T-helper 2 cell treated with Interferon-gamma antibody and Interleukin-4, amounts not matched to agents 5 μg/mL and 100 μg/mL, for 36 hours (primary cell): ENCODE measurements around the gene CBL.
"Not testable (repeated sequence)": the region's sequence is repeated elsewhere in the genome, so short reads cannot be mapped to it uniquely, and the experiment has no call there.

ENCODE experiments used
- DNase-seq: peaks from one replicate; pipeline ENCODE4 v3.0.0; 2021; ENCODE audit warnings: low spot score
- H3K27ac Mint-ChIP-seq: one replicate; pipeline ENCODE4 v1.8.0; 2021; ENCODE audit warnings: mild to moderate bottlenecking, mixed read lengths
- H3K27me3 Mint-ChIP-seq: one replicate; pipeline ENCODE4 v1.8.0; 2021; ENCODE audit warnings: low read depth, mixed read lengths
- H3K36me3 Mint-ChIP-seq: one replicate; pipeline ENCODE4 v1.8.0; 2021; ENCODE audit warnings: low read depth, mixed read lengths
- H3K4me1 Mint-ChIP-seq: one replicate; pipeline ENCODE4 v1.8.0; 2021; ENCODE audit warnings: low read depth, mixed read lengths
- H3K4me3 Mint-ChIP-seq: one replicate; pipeline ENCODE4 v1.8.0; 2022; ENCODE audit warnings: mild to moderate bottlenecking, moderate library complexity, mixed read lengths
- H3K9me3 Mint-ChIP-seq: one replicate; pipeline ENCODE4 v1.8.0; 2021; ENCODE audit warnings: mixed read lengths

The CBL gene

GRCh38 chr11:119209186-119209585 is 3.0 kb downstream of the CBL start:
- DNase-seq, result no peak
- Mint-ChIP-seq H3K4me1 (peaks cover 22% of the 10 kb centered on the region), H3K27ac (no peak overlapping the region), H3K9me3 (no peaks in the 10 kb centered on the region), H3K27me3 (no peaks in the 10 kb centered on the region), H3K4me3 (peak overlapping the region; percentile 22), H3K36me3 (peaks cover 5% of the 10 kb centered on the region)

GRCh38 chr11:119210050-119210449 is 3.9 kb downstream of the CBL start:
- Mint-ChIP-seq H3K27ac (no peak overlapping the region), H3K36me3 (peaks cover 8% of the 10 kb centered on the region), H3K4me1 (peaks cover 20% of the 10 kb centered on the region), H3K9me3 (no peaks in the 10 kb centered on the region), H3K4me3 (no peak overlapping the region), H3K27me3 (no peaks in the 10 kb centered on the region)
- no peak for DNase-seq

- Mint-ChIP-seq H3K27ac (no peak overlapping the region), H3K4me1 (peaks cover 23% of the 10 kb centered on the region), H3K4me3 (no peak overlapping the region), H3K27me3 (no peaks in the 10 kb centered on the region), H3K36me3 (peaks cover 7% of the 10 kb centered on the region), H3K9me3 (no peaks in the 10 kb centered on the region)
- DNase-seq, result peak; percentile 48
Measured at GRCh38 chr11:119218141-119218878, 12.2 kb downstream of the CBL start.

- Mint-ChIP-seq H3K36me3 (peaks cover 17% of the 10 kb centered on the region), H3K27me3 (no peaks in the 10 kb centered on the region), H3K4me1 (peaks cover 35% of the 10 kb centered on the region), H3K27ac (no peak overlapping the region), H3K4me3 (no peak overlapping the region), H3K9me3 (no peaks in the 10 kb centered on the region)
- DNase-seq, result no peak
Measured at GRCh38 chr11:119222308-119222707, 16.2 kb downstream of the CBL start.

- H3K36me3 Mint-ChIP-seq, result peaks cover 19% of the 10 kb centered on the region
- H3K27ac Mint-ChIP-seq, result no peak overlapping the region
- H3K4me3 Mint-ChIP-seq, result no peak overlapping the region
- DNase-seq, result no peak
- H3K27me3 Mint-ChIP-seq, result no peaks in the 10 kb centered on the region
- H3K9me3 Mint-ChIP-seq, result no peaks in the 10 kb centered on the region
- H3K4me1 Mint-ChIP-seq, result peaks cover 35% of the 10 kb centered on the region
Measured at GRCh38 chr11:119222891-119223290, 16.8 kb downstream of the CBL start.

GRCh38 chr11:119223856-119224255 is 17.7 kb downstream of the CBL start:
- Mint-ChIP-seq H3K36me3 (peaks cover 18% of the 10 kb centered on the region), H3K27ac (no peak overlapping the region), H3K4me3 (no peak overlapping the region), H3K27me3 (no peaks in the 10 kb centered on the region), H3K9me3 (no peaks in the 10 kb centered on the region), H3K4me1 (peaks cover 38% of the 10 kb centered on the region)
- DNase-seq, result no peak

- H3K36me3 Mint-ChIP-seq, result peaks cover 34% of the 10 kb centered on the region
- peaks cover 44% of the 10 kb centered on the region for H3K4me1 Mint-ChIP-seq
- peak overlapping the region; percentile 71 for H3K4me3 Mint-ChIP-seq
- H3K9me3 Mint-ChIP-seq, DNase-seq, H3K27me3 Mint-ChIP-seq: not testable (repeated sequence)
- peak overlapping the region; percentile 83 for H3K27ac Mint-ChIP-seq
Measured at GRCh38 chr11:119228535-119229287, 22.6 kb downstream of the CBL start.

GRCh38 chr11:119229288-119229672 is 23.1 kb downstream of the CBL start:
- Mint-ChIP-seq H3K4me1 (peaks cover 41% of the 10 kb centered on the region), H3K4me3 (peak overlapping the region; percentile 71)

GRCh38 chr11:119229741-119230140 is 23.6 kb downstream of the CBL start:
- peak overlapping the region; percentile 71 for H3K4me3 Mint-ChIP-seq
- H3K27ac Mint-ChIP-seq, result no peak overlapping the region
- peaks cover 38% of the 10 kb centered on the region for H3K36me3 Mint-ChIP-seq
- H3K4me1 Mint-ChIP-seq, result peaks cover 42% of the 10 kb centered on the region
- no peak for DNase-seq
- no peaks in the 10 kb centered on the region for H3K9me3 Mint-ChIP-seq
- no peaks in the 10 kb centered on the region for H3K27me3 Mint-ChIP-seq

More at GRCh38 chr11:119229288-119229672, 23.1 kb downstream of the CBL start:
- Mint-ChIP-seq H3K27ac (peak overlapping the region; percentile 83), H3K36me3 (peaks cover 37% of the 10 kb centered on the region), H3K27me3 (no peaks in the 10 kb centered on the region), H3K9me3 (no peaks in the 10 kb centered on the region)
- DNase-seq, result no peak

- no peak for DNase-seq
- H3K4me1 Mint-ChIP-seq, result peaks cover 39% of the 10 kb centered on the region
- H3K9me3 Mint-ChIP-seq, result no peaks in the 10 kb centered on the region
- no peak overlapping the region for H3K4me3 Mint-ChIP-seq
- no peak overlapping the region for H3K27ac Mint-ChIP-seq
- H3K27me3 Mint-ChIP-seq, result no peaks in the 10 kb centered on the region
- peaks cover 53% of the 10 kb centered on the region for H3K36me3 Mint-ChIP-seq
Measured at GRCh38 chr11:119236490-119236889, 30.4 kb downstream of the CBL start.

- no peak for DNase-seq
- Mint-ChIP-seq H3K36me3 (peaks cover 57% of the 10 kb centered on the region), H3K4me1 (peaks cover 43% of the 10 kb centered on the region), H3K4me3 (no peak overlapping the region), H3K27me3 (no peaks in the 10 kb centered on the region), H3K27ac (no peak overlapping the region), H3K9me3 (no peaks in the 10 kb centered on the region)
Measured at GRCh38 chr11:119236891-119237290, 30.8 kb downstream of the CBL start.

- no peaks in the 10 kb centered on the region for H3K9me3 Mint-ChIP-seq
- peaks cover 44% of the 10 kb centered on the region for H3K4me1 Mint-ChIP-seq
- DNase-seq, result no peak
- no peaks in the 10 kb centered on the region for H3K27me3 Mint-ChIP-seq
- no peak overlapping the region for H3K27ac Mint-ChIP-seq
- peaks cover 56% of the 10 kb centered on the region for H3K36me3 Mint-ChIP-seq
- no peak overlapping the region for H3K4me3 Mint-ChIP-seq
Measured at GRCh38 chr11:119237515-119237914, 31.4 kb downstream of the CBL start.

- Mint-ChIP-seq H3K27ac (no peak overlapping the region), H3K4me3 (no peak overlapping the region), H3K36me3 (peaks cover 36% of the 10 kb centered on the region), H3K27me3 (no peaks in the 10 kb centered on the region), H3K4me1 (peaks cover 23% of the 10 kb centered on the region), H3K9me3 (no peaks in the 10 kb centered on the region)
- no peak for DNase-seq
Measured at GRCh38 chr11:119248750-119249670, 42.9 kb downstream of the CBL start.

- no peak overlapping the region for H3K4me3 Mint-ChIP-seq
- peaks cover 24% of the 10 kb centered on the region for H3K4me1 Mint-ChIP-seq
- no peak for DNase-seq
- H3K36me3 Mint-ChIP-seq, result peaks cover 35% of the 10 kb centered on the region
- H3K27ac Mint-ChIP-seq, result no peak overlapping the region
- no peaks in the 10 kb centered on the region for H3K27me3 Mint-ChIP-seq
- no peaks in the 10 kb centered on the region for H3K9me3 Mint-ChIP-seq
Measured at GRCh38 chr11:119249671-119250010, 43.5 kb downstream of the CBL start.
